GM12801 (cell line): ENCODE data around the gene SGCD.

ENCODE experiments used
- CTCF ChIP-seq: IDR thresholded peaks from one replicate; pipeline ENCODE4 v1.5.1; 2011; ENCODE audit warnings: control low read depth; ENCODE audit not compliant: insufficient read length; ENCODE audit errors: extremely low read depth

The SGCD gene

DNA sequence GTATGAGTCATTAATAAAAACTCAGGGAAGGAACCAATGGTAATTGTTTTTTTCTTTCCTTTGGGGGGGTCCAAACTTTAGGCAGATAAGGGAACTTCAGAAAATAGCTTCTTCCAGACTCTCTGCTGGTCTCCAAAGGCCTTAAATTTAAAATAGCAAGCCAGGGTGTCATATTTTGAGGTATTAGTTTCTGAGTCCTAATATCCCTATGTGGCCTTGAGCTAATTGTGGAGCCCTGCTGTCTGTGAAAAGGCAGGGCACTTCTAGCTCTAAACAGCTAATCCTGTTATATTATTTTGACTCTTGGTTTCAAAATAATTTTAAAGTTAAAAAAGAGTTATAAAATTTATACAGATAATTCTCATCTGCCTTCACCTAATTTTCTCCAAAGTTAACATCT, 327.5 kb downstream of the SGCD start:
- TF ChIP-seq CTCF: no peak

GRCh38 chr5:156655732-156656131, 328.8 kb downstream of the SGCD start:
- TF ChIP-seq CTCF: no peak

GRCh38 chr5:156667616-156668015, 340.7 kb downstream of the SGCD start:
- no peak for TF ChIP-seq CTCF

DNA sequence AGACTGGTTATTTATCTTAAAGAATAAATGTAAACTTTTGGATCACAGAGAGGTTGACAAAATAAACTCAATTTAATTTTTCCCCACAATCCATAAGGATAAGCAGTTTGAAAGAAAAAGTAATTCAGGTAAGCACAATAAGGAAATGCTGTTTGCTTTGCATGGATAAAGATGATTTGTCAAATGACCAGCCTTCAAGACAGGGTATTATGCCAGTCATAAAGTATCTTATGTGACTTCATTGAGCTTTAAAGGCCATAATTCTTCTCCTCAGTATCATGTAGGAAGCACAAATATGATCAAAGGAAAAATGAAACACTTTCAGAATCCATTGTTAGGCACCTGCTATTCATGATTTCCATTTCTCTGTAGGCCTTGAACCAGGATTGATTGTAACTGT, 342.5 kb downstream of the SGCD start:
- TF ChIP-seq CTCF: no peak

DNA sequence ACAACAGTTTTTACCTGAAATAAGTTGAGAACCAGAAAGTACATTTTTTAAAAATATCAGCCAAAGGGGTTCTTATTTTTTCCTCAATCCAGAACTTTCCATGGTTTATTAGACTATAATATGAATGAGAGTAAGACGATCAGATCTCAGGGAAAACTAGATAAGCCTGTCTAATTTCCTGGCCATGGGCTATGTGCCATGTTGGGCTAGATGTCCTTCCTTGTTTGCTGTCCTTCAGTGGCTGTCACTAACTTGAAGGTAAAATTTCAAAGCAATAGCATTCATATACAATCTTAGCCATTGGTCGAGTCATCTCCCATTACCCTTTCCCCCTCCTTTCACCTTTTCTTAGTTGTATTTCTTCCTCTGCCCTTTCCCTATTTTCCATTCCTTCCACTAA, 343.7 kb downstream of the SGCD start:
- TF ChIP-seq CTCF: no peak

- TF ChIP-seq CTCF: no peak
These were observed 348.4 kb downstream of the SGCD start for GRCh38 chr5:156675395-156675794.

GRCh38 chr5:156677963-156678362, 351.0 kb downstream of the SGCD start:
- no peak for TF ChIP-seq CTCF

- TF ChIP-seq CTCF: no peak
These were observed 351.5 kb downstream of the SGCD start for GRCh38 chr5:156678484-156678883.
